ENCODE results near the gene GGACT. TPM values are rescaled to one million over a fixed set of nuclear protein-coding genes. Genes with fewer than 3 reads are reported as not detected.

The GGACT gene
- total RNA-seq, 1 donor from 2014 or later, result 5.2 TPM

GRCh38 chr13:100520936-100521850, 67.4 kb downstream of the GGACT start:
- H3K4me3 Mint-ChIP-seq (ENCODE audit: unreplicated experiment), result peak overlapping the region; percentile 64

GRCh38 chr13:100519626-100520025, 69.0 kb downstream of the GGACT start:
- Mint-ChIP-seq H3K4me3 (ENCODE audit: unreplicated experiment) (no peak overlapping the region), H3K36me3 (ENCODE audit: unreplicated experiment) (no peaks in the 10 kb centered on the region), H3K9me3 (ENCODE audit: unreplicated experiment) (peaks cover 5% of the 10 kb centered on the region), H3K4me1 (ENCODE audit: low read depth, unreplicated experiment) (peaks cover 61% of the 10 kb centered on the region), H3K27me3 (ENCODE audit: unreplicated experiment) (peaks cover 3% of the 10 kb centered on the region), H3K27ac (ENCODE audit: unreplicated experiment) (no peak overlapping the region)
- no peak for TF ChIP-seq CTCF (IDR thresholded peaks at IDR 0.05; ENCODE audit: partially characterized antibody, unreplicated experiment)
- no peak for DNase-seq

More at GRCh38 chr13:100520936-100521850, 67.4 kb downstream of the GGACT start:
- H3K4me1 Mint-ChIP-seq (ENCODE audit: low read depth, unreplicated experiment), result peaks cover 61% of the 10 kb centered on the region
- no peak for TF ChIP-seq CTCF (IDR thresholded peaks at IDR 0.05; ENCODE audit: partially characterized antibody, unreplicated experiment)
- H3K9me3 Mint-ChIP-seq (ENCODE audit: unreplicated experiment), result peaks cover 2% of the 10 kb centered on the region
- H3K27ac Mint-ChIP-seq (ENCODE audit: unreplicated experiment), result peak overlapping the region; percentile 93
- peak; percentile 51 for DNase-seq
- H3K36me3 Mint-ChIP-seq (ENCODE audit: unreplicated experiment), result no peaks in the 10 kb centered on the region
- H3K27me3 Mint-ChIP-seq (ENCODE audit: unreplicated experiment), result peaks cover 3% of the 10 kb centered on the region

GRCh38 chr13:100518394-100519062, 70.1 kb downstream of the GGACT start:
- H3K27ac Mint-ChIP-seq (ENCODE audit: unreplicated experiment), result no peak overlapping the region
- DNase-seq, result no peak
- peaks cover 68% of the 10 kb centered on the region for H3K4me1 Mint-ChIP-seq (ENCODE audit: low read depth, unreplicated experiment)
- H3K4me3 Mint-ChIP-seq (ENCODE audit: unreplicated experiment), result no peak overlapping the region
- peaks cover 5% of the 10 kb centered on the region for H3K9me3 Mint-ChIP-seq (ENCODE audit: unreplicated experiment)
- H3K27me3 Mint-ChIP-seq (ENCODE audit: unreplicated experiment), result no peaks in the 10 kb centered on the region
- no peak for TF ChIP-seq CTCF (IDR thresholded peaks at IDR 0.05; ENCODE audit: partially characterized antibody, unreplicated experiment)
- no peaks in the 10 kb centered on the region for H3K36me3 Mint-ChIP-seq (ENCODE audit: unreplicated experiment)

- H3K36me3 Mint-ChIP-seq (ENCODE audit: unreplicated experiment), result no peaks in the 10 kb centered on the region
- peaks cover 66% of the 10 kb centered on the region for H3K4me1 Mint-ChIP-seq (ENCODE audit: low read depth, unreplicated experiment)
- H3K27ac Mint-ChIP-seq (ENCODE audit: unreplicated experiment), result no peak overlapping the region
- peaks cover 2% of the 10 kb centered on the region for H3K9me3 Mint-ChIP-seq (ENCODE audit: unreplicated experiment)
- TF ChIP-seq CTCF (IDR thresholded peaks at IDR 0.05; ENCODE audit: partially characterized antibody, unreplicated experiment), result no peak
- H3K27me3 Mint-ChIP-seq (ENCODE audit: unreplicated experiment), result peaks cover 2% of the 10 kb centered on the region
- no peak overlapping the region for H3K4me3 Mint-ChIP-seq (ENCODE audit: unreplicated experiment)
- no peak for DNase-seq
These were observed 70.9 kb downstream of the GGACT start for GRCh38 chr13:100517728-100518127.

Measured in glutamatergic neuron (in vitro differentiated cells).